Measurements from ENCODE around the gene QRFPR. TPM values are rescaled to one million over a fixed set of nuclear protein-coding genes. Genes with fewer than 3 reads are reported as not detected.

QRFPR gene
- polyA plus RNA-seq, 3 donors: not detected

DNA sequence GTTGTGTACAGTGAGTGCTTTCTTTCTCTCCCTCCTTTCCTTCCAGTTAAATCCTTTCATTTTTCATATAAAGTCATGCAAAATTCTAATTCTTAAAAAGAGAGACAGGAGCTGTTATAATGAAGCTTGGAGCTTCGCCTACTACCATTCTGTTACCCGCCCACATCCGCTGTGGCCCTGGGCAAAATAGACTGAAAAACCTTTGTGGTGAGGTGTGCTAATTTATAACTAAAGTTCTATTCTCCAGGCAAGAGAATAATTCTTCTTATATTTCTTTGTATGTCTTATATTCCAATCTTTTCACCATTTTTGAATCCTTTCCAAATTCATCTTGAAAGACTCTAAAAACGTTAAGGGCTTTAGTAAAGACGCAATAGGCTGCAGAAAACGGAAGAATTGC, 7.0 kb downstream of the QRFPR start:
- no peaks in the 10 kb centered on the region for H3K9me3 ChIP-seq (replicated peaks in 1 of 2; ENCODE audit: control insufficient read depth in 1 of 2, insufficient read depth in 1 of 2, low read length in 2 of 2)
- no peak overlapping the region for H2AFZ ChIP-seq (ENCODE audit: insufficient read depth, low read depth, low read length, poor library complexity, severe bottlenecking)
- DNase-seq: no peak
- Mint-ChIP-seq H3K4me3 (no peak overlapping the region), H3K4me1 (no peaks in the 10 kb centered on the region), H3K36me3 (no peaks in the 10 kb centered on the region), H3K27ac (no peak overlapping the region), H3K27me3 (ENCODE audit: low read depth in 3 of 3) (peaks cover 7 to 23% (median 17%) of the 10 kb centered on the region in 3 donors), H3K9me3 (peaks cover 0 to 3% (median 0%) of the 10 kb centered on the region in 7 donors)
- H3K9ac ChIP-seq (ENCODE audit: insufficient read depth, low read length, poor library complexity, severe bottlenecking): no peak overlapping the region
- H3K27me3 ChIP-seq (ENCODE audit: control insufficient read depth in 2 of 2, insufficient read depth in 2 of 2, low read length in 2 of 2): peaks cover 8 to 14% of the 10 kb centered on the region in 2 donors
- TF ChIP-seq, protein P1, sequence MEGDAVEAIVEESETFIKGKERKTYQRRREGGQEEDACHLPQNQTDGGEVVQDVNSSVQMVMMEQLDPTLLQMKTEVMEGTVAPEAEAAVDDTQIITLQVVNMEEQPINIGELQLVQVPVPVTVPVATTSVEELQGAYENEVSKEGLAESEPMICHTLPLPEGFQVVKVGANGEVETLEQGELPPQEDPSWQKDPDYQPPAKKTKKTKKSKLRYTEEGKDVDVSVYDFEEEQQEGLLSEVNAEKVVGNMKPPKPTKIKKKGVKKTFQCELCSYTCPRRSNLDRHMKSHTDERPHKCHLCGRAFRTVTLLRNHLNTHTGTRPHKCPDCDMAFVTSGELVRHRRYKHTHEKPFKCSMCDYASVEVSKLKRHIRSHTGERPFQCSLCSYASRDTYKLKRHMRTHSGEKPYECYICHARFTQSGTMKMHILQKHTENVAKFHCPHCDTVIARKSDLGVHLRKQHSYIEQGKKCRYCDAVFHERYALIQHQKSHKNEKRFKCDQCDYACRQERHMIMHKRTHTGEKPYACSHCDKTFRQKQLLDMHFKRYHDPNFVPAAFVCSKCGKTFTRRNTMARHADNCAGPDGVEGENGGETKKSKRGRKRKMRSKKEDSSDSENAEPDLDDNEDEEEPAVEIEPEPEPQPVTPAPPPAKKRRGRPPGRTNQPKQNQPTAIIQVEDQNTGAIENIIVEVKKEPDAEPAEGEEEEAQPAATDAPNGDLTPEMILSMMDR (IDR thresholded peaks at IDR 0.05): no peak
- no peak overlapping the region for H3K4me2 ChIP-seq (replicated peaks; ENCODE audit: extremely low read depth, low read length, poor library complexity, severe bottlenecking)
- no CpG with 5 or more reads among the region's 6 CpGs for WGBS (ENCODE audit: insufficient coverage)
- no peaks in the 10 kb centered on the region for H4K20me1 ChIP-seq (ENCODE audit: insufficient read depth, low read length)
- no peak overlapping the region for H3K4me3 ChIP-seq (replicated peaks in 1 of 3; ENCODE audit: low read depth in 2 of 3, low read length in 3 of 3)
- H3K36me3 ChIP-seq (replicated peaks in 1 of 2; ENCODE audit: control insufficient read depth in 1 of 2, insufficient read depth in 2 of 2, low read length in 2 of 2): no peaks in the 10 kb centered on the region
- no peaks in the 10 kb centered on the region for H3K4me1 ChIP-seq (ENCODE audit: control insufficient read depth in 1 of 2, insufficient read depth in 2 of 2, low read length in 2 of 2)
- intact Hi-C loops (cut with micrococcal nuclease): loop anchor here in 1 of 2 donors (10.0 kb wide), 1 partner anchor 731 kb away; no protein-coding TSS in a partner anchor
- H3K79me2 ChIP-seq (ENCODE audit: insufficient read depth, low read length): no peaks in the 10 kb centered on the region
- H3K27ac ChIP-seq (ENCODE audit: low read depth in 1 of 2, low read length in 2 of 2): no peak overlapping the region

DNA sequence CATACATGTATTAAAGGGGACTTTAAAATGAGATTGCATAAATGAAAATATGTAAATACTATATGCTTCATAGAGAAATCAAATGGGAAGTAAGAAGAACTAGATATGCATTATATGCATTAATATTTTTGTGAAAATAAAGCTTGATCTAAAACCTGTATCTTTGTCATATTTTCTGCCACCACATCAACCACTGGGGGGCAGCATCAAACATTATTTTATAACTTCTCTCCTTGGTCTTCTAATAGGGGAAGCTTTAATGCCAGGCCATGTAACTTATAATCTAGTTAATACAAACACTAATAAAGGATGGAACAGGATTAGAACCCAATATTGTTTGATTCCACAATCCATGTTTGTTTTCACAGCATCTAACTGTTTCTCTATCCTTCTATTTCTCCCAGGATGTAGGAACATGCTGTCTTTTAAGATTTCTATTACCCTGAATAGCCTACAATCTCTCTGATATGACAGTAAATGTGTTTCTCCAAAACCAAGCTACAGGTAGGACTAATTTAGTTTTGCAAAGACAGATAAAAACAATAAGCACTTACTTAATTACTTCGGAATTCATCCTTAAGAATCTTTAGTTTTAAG, 10.0 kb downstream of the QRFPR start:
- WGBS (ENCODE audit: insufficient coverage): no CpG with 5 or more reads among the region's 1 CpG
- H3K4me2 ChIP-seq (replicated peaks; ENCODE audit: extremely low read depth, low read length, poor library complexity, severe bottlenecking): no peak overlapping the region
- no peak overlapping the region for H2AFZ ChIP-seq (ENCODE audit: insufficient read depth, low read depth, low read length, poor library complexity, severe bottlenecking)
- peaks cover 2 to 9% (median 3%) of the 10 kb centered on the region in 3 donors for H3K27me3 Mint-ChIP-seq (ENCODE audit: low read depth in 3 of 3)
- H3K9ac ChIP-seq (ENCODE audit: insufficient read depth, low read length, poor library complexity, severe bottlenecking): no peak overlapping the region
- no peak overlapping the region for H3K27ac ChIP-seq (ENCODE audit: low read depth in 1 of 2, low read length in 2 of 2)
- H3K4me1 ChIP-seq (ENCODE audit: control insufficient read depth in 1 of 2, insufficient read depth in 2 of 2, low read length in 2 of 2): no peaks in the 10 kb centered on the region
- DNase-seq: peak in 2 of 3 donors; percentile 5
- H3K36me3 ChIP-seq (replicated peaks in 1 of 2; ENCODE audit: control insufficient read depth in 1 of 2, insufficient read depth in 2 of 2, low read length in 2 of 2): no peaks in the 10 kb centered on the region
- TF ChIP-seq, protein P1 (IDR thresholded peaks at IDR 0.05): peak; percentile 69
- H3K79me2 ChIP-seq (ENCODE audit: insufficient read depth, low read length): no peaks in the 10 kb centered on the region
- intact Hi-C loops (cut with micrococcal nuclease): loop anchor here in 1 of 2 donors (10.0 kb wide), 1 partner anchor 734 kb away; no protein-coding TSS in a partner anchor
- peaks cover 0 to 3% of the 10 kb centered on the region in 2 donors for H3K27me3 ChIP-seq (ENCODE audit: control insufficient read depth in 2 of 2, insufficient read depth in 2 of 2, low read length in 2 of 2)
- no peaks in the 10 kb centered on the region for H4K20me1 ChIP-seq (ENCODE audit: insufficient read depth, low read length)
- H3K4me3 Mint-ChIP-seq: no peak overlapping the region
- H3K9me3 ChIP-seq (replicated peaks in 1 of 2; ENCODE audit: control insufficient read depth in 1 of 2, insufficient read depth in 1 of 2, low read length in 2 of 2): no peaks in the 10 kb centered on the region
- H3K9me3 Mint-ChIP-seq: peaks cover 0 to 3% (median 0%) of the 10 kb centered on the region in 7 donors
- H3K27ac Mint-ChIP-seq: no peak overlapping the region
- no peak overlapping the region for H3K4me3 ChIP-seq (replicated peaks in 1 of 3; ENCODE audit: low read depth in 2 of 3, low read length in 3 of 3)
- no peaks in the 10 kb centered on the region for H3K36me3 Mint-ChIP-seq
- no peaks in the 10 kb centered on the region for H3K4me1 Mint-ChIP-seq

All from CD14-positive monocyte (primary cell).